DMS153 treated with DMSO at 0.1 percent for 48 hours (cell line): Measurements from ENCODE around the gene TNN.

ENCODE experiments used
- DNase-seq: peaks from one replicate; lab custom pipeline; 2025; ENCODE audit not compliant: unreplicated experiment; lab: John Stamatoyannopoulos, UW

The TNN gene

GRCh38 chr1:175197531-175197930 is 129.9 kb downstream of the TNN start:
- no peak for DNase-seq
